T-cell (primary cell): ENCODE data around the gene ERC2. TPM values are rescaled to one million over a fixed set of nuclear protein-coding genes. Genes with fewer than 3 reads are reported as not detected.

ENCODE experiments used
- ATAC-seq, 4 experiments: fragments of 200-7000 bp in 3 of 4; fragments of 150-1000 bp in 1 of 4; cut with Tn5 transposase; replicated peaks in 1 of 4; 1 replicate in 3 of 4; 2 replicates in 1 of 4; pipeline ENCODE4 v1.10.0; 2021; ENCODE audit warnings: moderate library complexity in 3 of 4, mild to moderate bottlenecking in 2 of 4, moderate number of reproducible peaks in 1 of 4
- CTCF ChIA-PET, 2 donors: fragments of 300-600 bp; sonication (Branson Sonifier 250); formaldehyde crosslinking; loops; one replicate each; lab custom pipeline; 2022; ENCODE audit warnings: antibody characterized with exemption in 2 of 2; lab: Charles Lee
- POLR2A ChIA-PET, 2 donors: fragments of 300-600 bp; sonication (Branson Sonifier 250); formaldehyde crosslinking; loops; one replicate each; lab custom pipeline; 2022; ENCODE audit warnings: antibody characterized with exemption in 2 of 2; lab: Charles Lee
- DNase-seq, 35 experiments: peaks; one replicate each; pipeline versions ENCODE4 v3.0.0 to v3.0.0-alpha.2; 2013 to 2023
- H3K27ac ChIP-seq: one replicate; pipeline ENCODE4 v1.5.1; 2013; ENCODE audit warnings: low read length
- H3K27me3 ChIP-seq, 2 experiments: replicated peaks in 1 of 2; 1 replicate in 1 of 2; 2 replicates in 1 of 2; pipeline versions ENCODE4 v1.6.1 to v1.7.0; 2013; ENCODE audit warnings: low read length in 1 of 2, mixed read lengths in 1 of 2; ENCODE audit not compliant: control insufficient read depth in 2 of 2, insufficient read depth in 2 of 2; ENCODE audit errors: extremely low read depth in 1 of 2
- H3K36me3 ChIP-seq, 2 donors: 1 replicate in 1 of 2; 2 replicates in 1 of 2; pipeline versions ENCODE4 v1.6.1 to v1.7.0; 2013; ENCODE audit warnings: low read length in 1 of 2; ENCODE audit not compliant: control insufficient read depth in 2 of 2, insufficient read depth in 1 of 2; ENCODE audit errors: extremely low read depth in 1 of 2
- H3K4me1 ChIP-seq, 2 experiments: 1 replicate in 1 of 2; 2 replicates in 1 of 2; pipeline versions ENCODE4 v1.6.1 to v1.7.0; 2013; ENCODE audit warnings: low read length in 2 of 2, mixed read lengths in 1 of 2; ENCODE audit not compliant: insufficient read depth in 2 of 2, control insufficient read depth in 1 of 2; ENCODE audit errors: extremely low read depth in 1 of 2
- H3K4me3 ChIP-seq, 2 donors: 1 replicate in 1 of 2; 2 replicates in 1 of 2; pipeline versions ENCODE4 v1.5.1 to v1.7.0; 2013; ENCODE audit warnings: mild to moderate bottlenecking in 2 of 2, low read length in 1 of 2, moderate library complexity in 1 of 2; ENCODE audit not compliant: control insufficient read depth in 1 of 2; ENCODE audit errors: extremely low read depth in 1 of 2
- H3K9me3 ChIP-seq: 2 replicates; pipeline ENCODE4 v1.7.0; 2013
- H3K27ac Mint-ChIP-seq, 2 donors: one replicate each; pipeline ENCODE4 v1.8.0; 2020 to 2021; ENCODE audit warnings: mild to moderate bottlenecking in 2 of 2, mixed read lengths in 2 of 2
- H3K27me3 Mint-ChIP-seq, 2 donors: one replicate each; pipeline ENCODE4 v1.8.0; 2021 to 2022; ENCODE audit warnings: mixed read lengths in 2 of 2
- H3K36me3 Mint-ChIP-seq: one replicate; pipeline ENCODE4 v1.8.0; 2021; ENCODE audit warnings: mixed read lengths
- H3K4me1 Mint-ChIP-seq, 3 donors: one replicate each; pipeline ENCODE4 v1.8.0; 2020 to 2022; ENCODE audit warnings: mixed read lengths in 3 of 3, mild to moderate bottlenecking in 1 of 3
- H3K4me3 Mint-ChIP-seq, 3 donors: one replicate each; pipeline ENCODE4 v1.8.0; 2020 to 2022; ENCODE audit warnings: mild to moderate bottlenecking in 3 of 3, mixed read lengths in 3 of 3, moderate library complexity in 3 of 3
- H3K9me3 Mint-ChIP-seq, 3 donors: one replicate each; pipeline ENCODE4 v1.8.0; 2020 to 2022; ENCODE audit warnings: mixed read lengths in 3 of 3
- WGBS: methylation state at CpG from one replicate; pipeline ENCODE4 v1.1.5; 2013; ENCODE audit warnings: missing lambda C conversion rate; ENCODE audit not compliant: insufficient coverage; 5-methylcytosine and 5-hydroxymethylcytosine counted together
- total RNA-seq, 35 experiments: library from RNA in 6 of 35; stranded (reverse) in 6 of 35; fragments of 120-200 nt in 1 of 35; gene quantifications; one replicate each; pipeline versions ENCODE4 v1.2.1 to v1.2.4 and lab custom pipeline; 2013 to 2026

Gene ERC2
- total RNA-seq, 5 donors from 2014 or later (not counting 1 experiment from before 2014, with no cell fraction given) = not detected

- no peak for ATAC-seq
- Histone ChIP-seq H3K27ac (no peak overlapping the region), H3K9me3 (no peaks in the 10 kb centered on the region), H3K27me3 (no peaks in the 10 kb centered on the region), H3K4me1 (no peaks in the 10 kb centered on the region), H3K36me3 (no peaks in the 10 kb centered on the region), H3K4me3 (no peak overlapping the region)
- ChIA-PET POLR2A (no interaction called here), CTCF (no interaction called here)
- H3K9me3 Mint-ChIP-seq = no peaks in the 10 kb centered on the region
- no peak for DNase-seq
- H3K36me3 Mint-ChIP-seq = no peaks in the 10 kb centered on the region
- no CpG with 5 or more reads among the region's 2 CpGs for WGBS
- peaks cover 2 to 4% of the 10 kb centered on the region in 2 donors for H3K27me3 Mint-ChIP-seq
- no peak overlapping the region for H3K27ac Mint-ChIP-seq
- H3K4me3 Mint-ChIP-seq = no peak overlapping the region
- no peaks in the 10 kb centered on the region for H3K4me1 Mint-ChIP-seq
Measured at GRCh38 chr3:55633333-55633732, 834.9 kb downstream of the ERC2 start.

GRCh38 chr3:55631766-55632331 is 836.4 kb downstream of the ERC2 start:
- Mint-ChIP-seq H3K27me3 (peaks cover 0 to 2% of the 10 kb centered on the region in 2 donors), H3K9me3 (no peaks in the 10 kb centered on the region), H3K36me3 (no peaks in the 10 kb centered on the region), H3K4me1 (no peaks in the 10 kb centered on the region), H3K4me3 (no peak overlapping the region), H3K27ac (no peak overlapping the region)
- Histone ChIP-seq H3K9me3 (no peaks in the 10 kb centered on the region), H3K4me3 (no peak overlapping the region), H3K4me1 (no peaks in the 10 kb centered on the region), H3K27ac (no peak overlapping the region), H3K27me3 (no peaks in the 10 kb centered on the region), H3K36me3 (no peaks in the 10 kb centered on the region)
- CTCF ChIA-PET = no interaction called here
- DNase-seq (no peak), ATAC-seq (no peak)
- WGBS = 56% methylated on average over 1 of the region's 1 CpG
- POLR2A ChIA-PET = no interaction called here

GRCh38 chr3:55630921-55631299 is 837.4 kb downstream of the ERC2 start:
- WGBS = no CpG with 5 or more reads among the region's 1 CpG

GRCh38 chr3:55630280-55630920 is 837.9 kb downstream of the ERC2 start:
- no peak overlapping the region for H3K27ac ChIP-seq
- no peak overlapping the region for H3K4me3 Mint-ChIP-seq
- POLR2A ChIA-PET = no interaction called here
- no peaks in the 10 kb centered on the region for H3K4me1 Mint-ChIP-seq
- no peaks in the 10 kb centered on the region for H3K36me3 Mint-ChIP-seq
- H3K27me3 Mint-ChIP-seq = peaks cover 0 to 2% of the 10 kb centered on the region in 2 donors
- WGBS = 86% methylated on average over 10 of the region's 14 CpGs
- H3K4me1 ChIP-seq = no peaks in the 10 kb centered on the region
- no peaks in the 10 kb centered on the region for H3K9me3 ChIP-seq
- DNase-seq (no peak), ATAC-seq (no peak)
- H3K36me3 ChIP-seq = no peaks in the 10 kb centered on the region
- H3K4me3 ChIP-seq = no peak overlapping the region
- no peak overlapping the region for H3K27ac Mint-ChIP-seq
- CTCF ChIA-PET = no interaction called here
- H3K9me3 Mint-ChIP-seq = no peaks in the 10 kb centered on the region
- H3K27me3 ChIP-seq = no peaks in the 10 kb centered on the region

More at GRCh38 chr3:55630921-55631299, 837.4 kb downstream of the ERC2 start:
- POLR2A ChIA-PET = no interaction called here
- H3K4me1 ChIP-seq = no peaks in the 10 kb centered on the region
- Mint-ChIP-seq H3K27me3 (peaks cover 0 to 2% of the 10 kb centered on the region in 2 donors), H3K4me1 (no peaks in the 10 kb centered on the region), H3K36me3 (no peaks in the 10 kb centered on the region), H3K27ac (no peak overlapping the region), H3K4me3 (no peak overlapping the region), H3K9me3 (no peaks in the 10 kb centered on the region)
- no peaks in the 10 kb centered on the region for H3K27me3 ChIP-seq
- CTCF ChIA-PET = no interaction called here
- DNase-seq (no peak), ATAC-seq (no peak)
- H3K27ac ChIP-seq = no peak overlapping the region
- H3K9me3 ChIP-seq = no peaks in the 10 kb centered on the region
- no peaks in the 10 kb centered on the region for H3K36me3 ChIP-seq
- no peak overlapping the region for H3K4me3 ChIP-seq

GRCh38 chr3:55629432-55629831 is 838.8 kb downstream of the ERC2 start:
- H3K36me3 ChIP-seq = no peaks in the 10 kb centered on the region
- H3K27me3 ChIP-seq = no peaks in the 10 kb centered on the region
- H3K36me3 Mint-ChIP-seq = no peaks in the 10 kb centered on the region
- no peaks in the 10 kb centered on the region for H3K4me1 Mint-ChIP-seq
- DNase-seq (no peak), ATAC-seq (no peak)
- no peaks in the 10 kb centered on the region for H3K4me1 ChIP-seq
- WGBS = no CpG with 5 or more reads among the region's 1 CpG
- no peaks in the 10 kb centered on the region for H3K9me3 ChIP-seq
- no peak overlapping the region for H3K4me3 ChIP-seq
- ChIA-PET POLR2A (no interaction called here), CTCF (interaction anchor here in 1 of 2 donors (0.6 kb wide), 1 partner anchor 425 kb away, joined by 3 read pairs; no protein-coding TSS in a partner anchor)
- no peak overlapping the region for H3K27ac Mint-ChIP-seq
- H3K27ac ChIP-seq = no peak overlapping the region
- H3K9me3 Mint-ChIP-seq = no peaks in the 10 kb centered on the region
- H3K27me3 Mint-ChIP-seq = peaks cover 0 to 2% of the 10 kb centered on the region in 2 donors
- H3K4me3 Mint-ChIP-seq = no peak overlapping the region

- ChIA-PET CTCF (no interaction called here), POLR2A (no interaction called here)
- H3K27me3 Mint-ChIP-seq = peaks cover 4 to 5% of the 10 kb centered on the region in 2 donors
- no CpG with 5 or more reads among the region's 2 CpGs for WGBS
- Histone ChIP-seq H3K36me3 (no peaks in the 10 kb centered on the region), H3K9me3 (no peaks in the 10 kb centered on the region), H3K27me3 (no peaks in the 10 kb centered on the region), H3K4me1 (no peaks in the 10 kb centered on the region), H3K27ac (no peak overlapping the region), H3K4me3 (no peak overlapping the region)
- H3K4me1 Mint-ChIP-seq = no peaks in the 10 kb centered on the region
- no peak overlapping the region for H3K4me3 Mint-ChIP-seq
- no peaks in the 10 kb centered on the region for H3K36me3 Mint-ChIP-seq
- ATAC-seq = no peak
- no peaks in the 10 kb centered on the region for H3K9me3 Mint-ChIP-seq
- H3K27ac Mint-ChIP-seq = no peak overlapping the region
- DNase-seq = no peak
Measured at GRCh38 chr3:55626279-55626665, 842.0 kb downstream of the ERC2 start.
